Measurements from ENCODE around the gene STK35. TPM values are rescaled to one million over a fixed set of nuclear protein-coding genes. Genes with fewer than 3 reads are reported as not detected.

Gene STK35
- total RNA-seq, 1 donor from 2014 or later = 14.5 TPM

DNA sequence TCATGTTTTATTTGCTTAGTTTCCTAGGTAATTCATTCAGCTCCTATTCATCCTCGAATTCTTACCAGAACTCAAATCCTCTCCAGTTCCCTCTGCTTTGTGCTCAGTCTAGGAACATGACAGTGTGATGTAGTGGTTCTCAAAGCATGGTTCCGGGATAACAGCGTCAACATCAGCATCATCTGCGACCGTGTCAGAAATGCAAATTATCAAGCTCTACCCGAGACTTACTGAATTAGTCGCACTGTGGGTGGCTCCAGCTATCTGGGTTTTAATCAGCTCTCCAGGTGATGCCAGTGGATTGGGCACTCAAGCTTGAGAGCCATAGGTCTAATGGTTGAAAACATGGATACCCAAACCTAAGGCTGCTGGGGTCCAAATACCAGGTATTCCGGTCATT, 7.7 kb upstream of the STK35 start:
- Mint-ChIP-seq H3K4me1 (ENCODE audit: low read depth) (no peaks in the 10 kb centered on the region), H3K36me3 (ENCODE audit: low read depth) (no peaks in the 10 kb centered on the region), H3K4me3 (ENCODE audit: unreplicated experiment) (no peak overlapping the region), H3K9me3 (ENCODE audit: low read depth) (no peaks in the 10 kb centered on the region), H3K27ac (ENCODE audit: unreplicated experiment) (no peak overlapping the region), H3K27me3 (ENCODE audit: low read depth) (peaks cover 39% of the 10 kb centered on the region)
- no peak for DNase-seq (ENCODE audit: low spot score)
- TF ChIP-seq CTCF (IDR thresholded peaks at IDR 0.05) = no peak

DNA sequence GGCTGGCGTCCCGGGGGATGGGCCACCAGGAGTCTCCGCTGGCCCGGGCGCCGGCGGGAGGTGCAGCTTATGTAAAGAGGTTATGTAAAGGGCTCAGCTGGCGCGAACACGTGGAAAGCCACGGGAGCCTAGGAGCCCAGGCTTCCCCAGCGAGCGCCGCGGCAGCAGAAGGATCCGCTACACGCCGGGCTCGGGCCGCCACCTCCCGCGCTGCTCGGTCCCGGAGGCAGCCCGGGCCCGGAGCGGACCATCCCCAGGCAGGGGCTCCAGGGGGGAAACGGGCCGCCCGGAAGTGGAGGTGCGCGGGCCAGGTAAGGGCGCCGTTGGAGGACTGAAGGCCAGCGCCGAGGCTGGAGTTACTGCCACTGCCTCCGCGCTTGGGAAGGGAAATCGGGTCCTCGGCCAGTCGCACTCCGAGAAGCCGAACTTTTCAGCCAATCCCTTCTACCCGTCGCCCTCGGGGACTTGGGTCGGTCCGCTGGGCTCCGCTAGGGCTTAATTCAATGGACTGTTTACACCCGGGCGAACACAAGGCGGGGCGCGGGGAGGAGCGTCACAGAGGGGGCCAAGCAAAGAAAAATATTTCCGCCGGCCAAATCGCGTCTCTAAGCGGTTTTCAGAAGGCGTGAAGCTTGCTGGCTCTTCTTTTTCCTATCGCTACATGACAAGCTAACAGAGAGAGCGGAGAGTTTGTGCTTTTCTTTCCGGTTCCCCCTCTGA, 398 bp downstream of the STK35 start:
- no peaks in the 10 kb centered on the region for H3K27me3 Mint-ChIP-seq (ENCODE audit: low read depth)
- H3K27ac Mint-ChIP-seq (ENCODE audit: unreplicated experiment) = peak overlapping the region; percentile 100

DNA sequence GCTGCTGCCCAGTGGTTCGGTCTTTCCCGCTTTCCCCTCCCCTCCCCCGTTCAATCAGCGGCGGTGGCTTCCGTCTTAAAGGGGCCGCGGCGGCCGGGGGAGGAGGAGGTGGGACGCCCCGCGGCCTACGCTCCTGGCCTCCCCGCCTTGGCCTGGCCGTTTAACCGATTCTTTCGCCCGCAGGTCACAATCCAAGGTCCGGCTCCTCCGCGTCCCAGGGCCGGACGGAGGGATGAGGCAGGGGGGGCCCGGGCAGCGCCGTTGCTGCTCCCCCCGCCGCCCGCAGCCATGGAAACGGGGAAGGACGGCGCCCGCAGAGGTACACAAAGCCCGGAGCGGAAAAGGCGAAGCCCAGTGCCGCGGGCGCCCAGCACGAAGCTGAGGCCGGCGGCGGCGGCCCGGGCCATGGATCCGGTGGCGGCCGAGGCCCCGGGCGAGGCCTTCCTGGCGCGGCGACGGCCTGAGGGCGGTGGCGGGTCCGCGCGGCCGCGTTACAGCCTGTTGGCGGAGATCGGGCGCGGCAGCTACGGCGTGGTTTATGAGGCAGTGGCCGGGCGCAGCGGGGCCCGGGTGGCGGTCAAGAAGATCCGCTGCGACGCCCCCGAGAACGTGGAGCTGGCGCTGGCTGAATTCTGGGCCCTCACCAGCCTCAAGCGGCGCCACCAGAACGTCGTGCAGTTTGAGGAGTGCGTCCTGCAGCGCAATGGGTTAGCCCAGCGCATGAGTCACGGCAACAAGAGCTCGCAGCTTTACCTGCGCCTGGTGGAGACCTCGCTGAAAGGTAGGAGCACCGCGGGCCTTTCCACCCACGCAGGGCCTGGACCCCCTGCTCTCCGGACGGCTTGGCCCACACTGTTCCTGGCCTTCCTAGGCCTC, 1.2 kb downstream of the STK35 start:
- Mint-ChIP-seq H3K36me3 (ENCODE audit: low read depth) (no peaks in the 10 kb centered on the region), H3K9me3 (ENCODE audit: low read depth) (no peaks in the 10 kb centered on the region), H3K4me1 (ENCODE audit: low read depth) (peaks cover 37% of the 10 kb centered on the region), H3K27ac (ENCODE audit: unreplicated experiment) (peak overlapping the region; percentile 100), H3K4me3 (ENCODE audit: unreplicated experiment) (peak overlapping the region; percentile 95), H3K27me3 (ENCODE audit: low read depth) (no peaks in the 10 kb centered on the region)
- TF ChIP-seq CTCF (IDR thresholded peaks at IDR 0.05) = peak; percentile 17
- DNase-seq (ENCODE audit: low spot score) = peak; percentile 91

More for the DNA sequence above, 398 bp downstream of the STK35 start:
- Mint-ChIP-seq H3K9me3 (ENCODE audit: low read depth) (no peaks in the 10 kb centered on the region), H3K4me3 (ENCODE audit: unreplicated experiment) (peak overlapping the region; percentile 95), H3K4me1 (ENCODE audit: low read depth) (peaks cover 37% of the 10 kb centered on the region), H3K36me3 (ENCODE audit: low read depth) (no peaks in the 10 kb centered on the region)
- no peak for TF ChIP-seq CTCF (IDR thresholded peaks at IDR 0.05)
- peak; percentile 93 for DNase-seq (ENCODE audit: low spot score)

DNA sequence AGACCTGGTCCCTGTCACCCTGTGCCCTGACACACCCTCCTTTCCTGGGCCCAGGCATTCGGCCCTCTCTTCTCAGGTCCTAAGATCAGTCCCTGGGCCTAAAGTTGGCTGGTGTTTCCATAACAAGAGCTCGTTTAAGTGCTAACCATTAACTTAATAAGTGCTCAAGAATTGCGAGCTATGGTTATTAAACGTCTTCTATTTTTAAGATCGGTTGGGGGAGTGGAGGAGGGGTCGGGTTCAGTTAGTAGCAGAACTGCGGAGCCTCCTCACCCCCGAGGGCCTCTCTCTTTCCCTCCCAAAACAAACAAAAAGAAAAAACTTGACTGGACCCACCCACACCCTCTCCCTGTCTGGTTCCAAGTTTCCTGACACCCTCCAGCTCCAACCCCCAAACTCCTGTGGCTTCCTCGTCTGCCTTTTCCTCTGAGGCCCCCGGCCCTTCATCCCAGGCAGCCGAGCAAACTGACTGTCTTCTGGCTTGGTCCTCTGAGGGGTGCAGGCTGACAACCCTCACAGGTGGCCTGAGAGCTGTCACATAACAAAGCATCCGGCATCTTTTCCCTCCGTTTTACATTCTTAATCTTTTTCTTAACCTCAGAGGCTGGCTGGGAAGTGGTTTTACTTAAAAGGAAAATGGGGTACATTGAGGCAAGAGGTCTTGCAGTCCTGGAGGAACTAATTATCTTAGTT, 2.0 kb downstream of the STK35 start:
- Mint-ChIP-seq H3K27ac (ENCODE audit: unreplicated experiment) (peak overlapping the region; percentile 90), H3K27me3 (ENCODE audit: low read depth) (no peaks in the 10 kb centered on the region), H3K36me3 (ENCODE audit: low read depth) (no peaks in the 10 kb centered on the region), H3K4me1 (ENCODE audit: low read depth) (peaks cover 40% of the 10 kb centered on the region), H3K4me3 (ENCODE audit: unreplicated experiment) (peak overlapping the region; percentile 95), H3K9me3 (ENCODE audit: low read depth) (no peaks in the 10 kb centered on the region)
- TF ChIP-seq CTCF (IDR thresholded peaks at IDR 0.05) = no peak
- DNase-seq (ENCODE audit: low spot score) = no peak

GRCh38 chr20:2104236-2104635, 2.6 kb downstream of the STK35 start:
- no peaks in the 10 kb centered on the region for H3K9me3 Mint-ChIP-seq (ENCODE audit: low read depth)
- DNase-seq (ENCODE audit: low spot score) = no peak
- H3K27me3 Mint-ChIP-seq (ENCODE audit: low read depth) = no peaks in the 10 kb centered on the region
- H3K4me3 Mint-ChIP-seq (ENCODE audit: unreplicated experiment) = peak overlapping the region; percentile 95
- peak overlapping the region; percentile 90 for H3K27ac Mint-ChIP-seq (ENCODE audit: unreplicated experiment)
- no peak for TF ChIP-seq CTCF (IDR thresholded peaks at IDR 0.05)
- no peaks in the 10 kb centered on the region for H3K36me3 Mint-ChIP-seq (ENCODE audit: low read depth)
- H3K4me1 Mint-ChIP-seq (ENCODE audit: low read depth) = peaks cover 46% of the 10 kb centered on the region
